BJ (cell line): ENCODE data around the gene WDR1. TPM values are rescaled to one million over a fixed set of nuclear protein-coding genes. Genes with fewer than 3 reads are reported as not detected.

Experiments
- CTCF ChIA-PET: fragments of 350-600 bp; formaldehyde crosslinking; extraction: SDS; loops from one replicate; lab custom pipeline; 2021; ENCODE audit warnings: antibody characterized with exemption, inconsistent platforms; lab: Yijun Ruan, JAX
- POLR2A ChIA-PET: fragments of 300-600 bp; sonication (Branson Sonifier 250); formaldehyde crosslinking; extraction: SDS; loops from one replicate; lab custom pipeline; 2021; ENCODE audit warnings: antibody characterized with exemption; lab: Charles Lee
- DNase-seq: peaks from one replicate; pipeline ENCODE4 v3.0.0-alpha.2; 2011; ENCODE audit warnings: low read depth
- H3K27me3 ChIP-seq: 2 replicates; pipeline ENCODE4 v1.6.0; 2011; ENCODE audit warnings: low read length; ENCODE audit not compliant: control insufficient read depth, insufficient read depth
- H3K36me3 ChIP-seq: 2 replicates; pipeline ENCODE4 v1.5.1; 2011; ENCODE audit warnings: low read length; ENCODE audit not compliant: control insufficient read depth, insufficient read depth
- H3K4me3 ChIP-seq: 2 replicates; pipeline ENCODE4 v1.5.1; 2011; ENCODE audit warnings: low read depth, mild to moderate bottlenecking, control low read depth, low read length
- polyA plus RNA-seq: library from polyadenylated mRNA; depleted of rRNA; stranded (reverse); fragments of >200 nt; gene quantifications from 2 replicates; pipeline ENCODE4 v1.2.3, GENCODE V29; 2011
- TF ChIP-seq, protein P1 (sequence below): IDR thresholded peaks from 2 replicates; pipeline ENCODE4 v1.5.1; 2011; ENCODE audit warnings: low read depth, mild to moderate bottlenecking, control low read depth, inconsistent platforms, low read length, moderate library complexity; ENCODE audit not compliant: insufficient read depth

WDR1 gene
- polyA plus RNA-seq, 1 experiment = 952 TPM

GRCh38 chr4:10109995-10110670, 6.5 kb downstream of the WDR1 start:
- no peak for DNase-seq
- TF ChIP-seq, protein P1, sequence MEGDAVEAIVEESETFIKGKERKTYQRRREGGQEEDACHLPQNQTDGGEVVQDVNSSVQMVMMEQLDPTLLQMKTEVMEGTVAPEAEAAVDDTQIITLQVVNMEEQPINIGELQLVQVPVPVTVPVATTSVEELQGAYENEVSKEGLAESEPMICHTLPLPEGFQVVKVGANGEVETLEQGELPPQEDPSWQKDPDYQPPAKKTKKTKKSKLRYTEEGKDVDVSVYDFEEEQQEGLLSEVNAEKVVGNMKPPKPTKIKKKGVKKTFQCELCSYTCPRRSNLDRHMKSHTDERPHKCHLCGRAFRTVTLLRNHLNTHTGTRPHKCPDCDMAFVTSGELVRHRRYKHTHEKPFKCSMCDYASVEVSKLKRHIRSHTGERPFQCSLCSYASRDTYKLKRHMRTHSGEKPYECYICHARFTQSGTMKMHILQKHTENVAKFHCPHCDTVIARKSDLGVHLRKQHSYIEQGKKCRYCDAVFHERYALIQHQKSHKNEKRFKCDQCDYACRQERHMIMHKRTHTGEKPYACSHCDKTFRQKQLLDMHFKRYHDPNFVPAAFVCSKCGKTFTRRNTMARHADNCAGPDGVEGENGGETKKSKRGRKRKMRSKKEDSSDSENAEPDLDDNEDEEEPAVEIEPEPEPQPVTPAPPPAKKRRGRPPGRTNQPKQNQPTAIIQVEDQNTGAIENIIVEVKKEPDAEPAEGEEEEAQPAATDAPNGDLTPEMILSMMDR = no peak
- no peaks in the 10 kb centered on the region for H3K27me3 ChIP-seq
- no peak overlapping the region for H3K4me3 ChIP-seq
- ChIA-PET POLR2A (interaction anchor here (1.9 kb wide), 1 partner anchor 8 kb away, joined by 4 read pairs; no protein-coding TSS in a partner anchor), CTCF (no interaction called here)
- peaks cover 38% of the 10 kb centered on the region for H3K36me3 ChIP-seq

- POLR2A ChIA-PET = interaction anchor here (0.9 to 1.9 kb wide), 3 partner anchors 8 to 15 kb away, joined by 3 to 7 read pairs (median 4); partner anchors contain the start of gene WDR1
- H3K4me3 ChIP-seq = no peak overlapping the region
- CTCF ChIA-PET = interaction anchor here (1.0 kb wide), 1 partner anchor 90 kb away, joined by 3 read pairs; no protein-coding TSS in a partner anchor
- no peak for DNase-seq
- no peaks in the 10 kb centered on the region for H3K27me3 ChIP-seq
- peaks cover 34% of the 10 kb centered on the region for H3K36me3 ChIP-seq
- TF ChIP-seq, protein P1 = no peak
These were observed 7.5 kb downstream of the WDR1 start for GRCh38 chr4:10108818-10109783.

DNA sequence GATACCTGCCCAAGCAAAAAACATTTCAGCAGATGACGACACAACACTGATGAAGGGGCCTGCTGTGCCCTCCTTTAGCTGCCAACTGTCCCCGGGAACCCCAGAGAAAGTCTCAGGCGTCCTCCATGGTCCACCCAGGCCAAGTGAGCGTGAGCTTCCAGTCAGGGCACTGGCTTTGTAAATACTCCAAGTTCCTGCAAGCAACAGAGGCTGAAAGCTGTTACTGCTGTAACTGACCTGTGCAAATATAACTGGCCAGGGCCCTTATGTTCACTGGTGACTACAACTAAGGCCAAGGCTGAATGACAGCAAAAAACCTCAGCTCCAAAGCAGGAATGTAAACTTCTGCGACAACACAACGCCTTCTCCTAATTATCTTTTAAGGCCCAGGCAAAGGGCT, 8.2 kb downstream of the WDR1 start:
- Histone ChIP-seq H3K27me3 (no peaks in the 10 kb centered on the region), H3K4me3 (no peak overlapping the region), H3K36me3 (peaks cover 31% of the 10 kb centered on the region)
- CTCF ChIA-PET = interaction anchor here (1.0 to 1.1 kb wide), 2 partner anchors 45 to 89 kb away, joined by 3 read pairs; no protein-coding TSS in a partner anchor
- TF ChIP-seq, protein P1 = no peak
- DNase-seq = no peak
- POLR2A ChIA-PET = interaction anchor here (0.9 to 1.9 kb wide), 3 partner anchors 8 to 15 kb away, joined by 3 to 7 read pairs (median 4); partner anchors contain the start of gene WDR1

DNA sequence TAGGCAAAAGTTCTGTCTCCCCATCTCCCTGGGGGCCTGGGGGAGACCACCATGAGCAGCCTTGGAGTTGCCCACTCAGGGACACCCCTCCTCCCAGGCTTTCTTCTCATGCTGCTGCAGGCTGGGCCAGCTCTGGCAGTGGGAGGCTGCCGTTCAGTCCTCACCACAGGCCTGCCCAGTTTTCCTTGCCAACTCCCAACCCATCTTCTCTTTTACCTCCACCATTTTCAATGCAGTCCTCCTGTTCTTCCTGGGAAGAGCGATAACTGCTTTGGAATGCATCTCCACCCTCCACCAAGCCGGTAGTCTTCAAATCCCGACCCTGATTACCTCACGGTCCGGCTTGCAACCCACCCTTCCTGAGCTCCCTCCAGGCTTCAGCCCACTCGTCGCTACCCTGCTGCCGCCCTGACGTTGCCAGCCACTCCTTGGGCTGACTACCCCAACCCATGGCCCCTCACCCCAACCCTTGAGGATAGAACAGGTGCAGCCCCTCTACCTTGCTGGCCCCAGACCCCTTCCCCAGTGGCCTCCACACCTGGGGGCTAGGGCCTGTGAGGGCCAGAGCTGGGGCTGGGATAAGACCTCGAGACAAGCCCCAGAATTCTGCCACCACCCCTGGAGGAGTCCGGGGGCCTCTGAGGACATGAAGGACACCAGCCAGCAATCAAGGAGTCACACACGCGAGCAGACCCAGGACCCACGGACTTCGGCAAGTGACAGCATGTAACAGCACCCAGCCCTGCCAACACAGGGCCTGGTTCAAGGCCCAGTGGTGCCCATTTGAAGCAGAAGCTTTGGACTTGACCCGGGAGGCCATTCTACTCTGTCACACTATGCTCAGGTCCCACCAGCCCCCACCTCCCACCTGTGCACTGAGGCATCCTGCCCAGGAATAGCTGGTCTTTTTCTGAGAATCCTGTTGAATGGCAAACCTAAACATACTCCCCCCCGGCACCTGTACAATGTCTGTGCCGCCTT, 9.2 kb downstream of the WDR1 start:
- ChIA-PET CTCF (interaction anchor here (1.0 to 1.4 kb wide), 3 partner anchors 9 to 44 kb away, joined by 3 to 4 read pairs (median 4); partner anchors contain the start of gene WDR1), POLR2A (interaction anchor here (0.9 to 2.6 kb wide), 2 partner anchors 8 to 10 kb away, joined by 6 to 23 read pairs; partner anchors contain the start of gene WDR1)
- no peak overlapping the region for H3K4me3 ChIP-seq

More for the DNA sequence above, 9.2 kb downstream of the WDR1 start:
- peaks cover 27% of the 10 kb centered on the region for H3K36me3 ChIP-seq
- DNase-seq = no peak
- H3K27me3 ChIP-seq = no peaks in the 10 kb centered on the region
- TF ChIP-seq, protein P1 = no peak
